Kidney epithelial cell (primary cell): ENCODE data around the gene ALDH1L2. TPM values are rescaled to one million over a fixed set of nuclear protein-coding genes. Genes with fewer than 3 reads are reported as not detected.

Source experiments
- DNase-seq: peaks from one replicate; pipeline ENCODE4 v3.0.0-alpha.2; 2010; ENCODE audit warnings: low read depth
- H3K27me3 ChIP-seq: 2 replicates; pipeline ENCODE4 v1.6.0; 2011; ENCODE audit warnings: low read length; ENCODE audit not compliant: control insufficient read depth, insufficient read depth
- H3K36me3 ChIP-seq: 2 replicates; pipeline ENCODE4 v1.5.1; 2011; ENCODE audit warnings: low read length; ENCODE audit not compliant: control insufficient read depth, insufficient read depth
- H3K4me3 ChIP-seq: 2 replicates; pipeline ENCODE4 v1.5.1; 2011; ENCODE audit warnings: low read depth, mild to moderate bottlenecking, control low read depth, low read length
- CTCF ChIP-seq: IDR thresholded peaks from 2 replicates; pipeline ENCODE4 v1.5.1; 2011; ENCODE audit warnings: mild to moderate bottlenecking, moderate library complexity, low read length, control low read depth, inconsistent platforms; ENCODE audit not compliant: insufficient read depth, poor library complexity, severe bottlenecking
- total RNA-seq: library from RNA; depleted of rRNA; stranded (reverse); fragments of >200 nt; gene quantifications from 2 replicates; pipeline ENCODE4 v1.2.3, GENCODE V29; 2015

ALDH1L2 gene
- total RNA-seq, 1 donor from 2014 or later, result 15.0 TPM

GRCh38 chr12:105057174-105057573, 27.1 kb downstream of the ALDH1L2 start:
- Histone ChIP-seq H3K27me3 (no peaks in the 10 kb centered on the region), H3K4me3 (no peak overlapping the region), H3K36me3 (no peaks in the 10 kb centered on the region)
- DNase-seq, result no peak
- no peak for TF ChIP-seq CTCF

GRCh38 chr12:105053116-105053572, 31.1 kb downstream of the ALDH1L2 start:
- Histone ChIP-seq H3K27me3 (no peaks in the 10 kb centered on the region), H3K36me3 (no peaks in the 10 kb centered on the region), H3K4me3 (no peak overlapping the region)
- DNase-seq, result no peak
- TF ChIP-seq CTCF, result peak; percentile 89

- no peak overlapping the region for H3K4me3 ChIP-seq
- no peaks in the 10 kb centered on the region for H3K27me3 ChIP-seq
- H3K36me3 ChIP-seq, result no peaks in the 10 kb centered on the region
- no peak for DNase-seq
- no peak for TF ChIP-seq CTCF
Measured at GRCh38 chr12:105051981-105052380, 32.3 kb downstream of the ALDH1L2 start.

- Histone ChIP-seq H3K27me3 (no peaks in the 10 kb centered on the region), H3K4me3 (no peak overlapping the region), H3K36me3 (no peaks in the 10 kb centered on the region)
- no peak for DNase-seq
- TF ChIP-seq CTCF, result no peak
Measured at GRCh38 chr12:105048315-105048714, 35.9 kb downstream of the ALDH1L2 start.

GRCh38 chr12:105047308-105047707, 37.0 kb downstream of the ALDH1L2 start:
- H3K27me3 ChIP-seq, result no peaks in the 10 kb centered on the region
- no peak overlapping the region for H3K4me3 ChIP-seq
- no peak for TF ChIP-seq CTCF
- DNase-seq, result no peak
- H3K36me3 ChIP-seq, result no peaks in the 10 kb centered on the region

GRCh38 chr12:105041186-105041585, 43.1 kb downstream of the ALDH1L2 start:
- Histone ChIP-seq H3K27me3 (no peaks in the 10 kb centered on the region), H3K36me3 (no peaks in the 10 kb centered on the region), H3K4me3 (no peak overlapping the region)
- no peak for DNase-seq
- no peak for TF ChIP-seq CTCF
